HG03342 (cell line): ENCODE measurements around the gene TACR2.

Experiments used
- ATAC-seq: cut with Tn5 transposase; IDR thresholded peaks from one replicate; pipeline ENCODE4 v1.9.1; 2021; ENCODE audit warnings: mild to moderate bottlenecking, moderate library complexity; ENCODE audit not compliant: unreplicated experiment

Gene TACR2

DNA sequence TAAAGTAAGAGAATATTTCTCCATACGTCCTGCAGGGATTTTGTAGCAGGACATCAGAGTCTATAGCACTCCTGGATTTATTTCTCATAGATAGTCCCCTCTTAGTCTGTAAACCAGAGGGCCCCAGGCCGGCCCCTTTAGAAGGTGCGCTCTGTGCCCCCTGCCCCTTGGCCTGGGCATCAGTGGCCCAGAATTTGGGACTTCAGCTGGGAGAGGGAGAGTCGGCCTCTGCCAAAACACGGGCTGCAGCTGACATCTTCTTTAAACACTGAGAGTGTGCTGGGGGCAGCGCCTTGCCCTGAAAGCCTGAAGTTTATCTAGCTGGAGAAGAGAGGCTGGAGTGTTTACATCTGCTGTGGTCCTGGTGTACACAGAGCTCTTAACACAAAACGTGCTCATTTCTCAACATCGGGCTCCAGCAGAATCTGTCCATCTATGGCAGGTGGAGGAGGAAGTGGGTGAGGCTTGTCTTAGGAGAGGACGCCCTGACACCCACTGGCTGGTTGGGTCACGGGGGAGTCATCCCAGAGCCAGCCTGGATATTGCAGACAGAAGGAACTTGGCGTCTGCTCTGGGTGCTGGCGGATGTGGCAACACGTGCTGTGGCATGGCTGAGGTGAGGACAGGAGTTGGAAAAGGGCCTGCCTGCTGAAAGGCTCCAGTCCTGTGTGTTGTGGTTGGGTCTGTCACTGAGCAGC lies 5.0 kb upstream of the TACR2 start:
- ATAC-seq: no peak

DNA sequence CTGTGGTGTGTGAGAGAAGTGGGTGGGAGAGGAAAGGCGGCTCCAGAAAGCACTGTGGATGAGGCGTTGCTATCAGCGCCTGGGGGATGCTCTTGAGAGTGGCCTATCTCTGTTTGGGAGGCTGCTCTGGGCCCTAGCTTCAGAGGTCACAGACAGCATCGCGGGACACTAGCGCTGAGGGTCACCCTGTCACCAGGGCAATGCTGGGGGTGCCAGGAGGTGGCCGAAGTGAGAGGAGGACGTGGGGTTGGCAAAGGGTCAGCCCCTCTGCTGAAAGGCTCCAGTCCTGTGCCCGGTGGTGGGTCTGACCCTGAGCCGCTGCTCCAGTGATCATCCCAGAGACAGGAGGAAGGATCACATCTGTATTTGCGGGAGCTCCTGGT lies 3.0 kb upstream of the TACR2 start:
- no peak for ATAC-seq

DNA sequence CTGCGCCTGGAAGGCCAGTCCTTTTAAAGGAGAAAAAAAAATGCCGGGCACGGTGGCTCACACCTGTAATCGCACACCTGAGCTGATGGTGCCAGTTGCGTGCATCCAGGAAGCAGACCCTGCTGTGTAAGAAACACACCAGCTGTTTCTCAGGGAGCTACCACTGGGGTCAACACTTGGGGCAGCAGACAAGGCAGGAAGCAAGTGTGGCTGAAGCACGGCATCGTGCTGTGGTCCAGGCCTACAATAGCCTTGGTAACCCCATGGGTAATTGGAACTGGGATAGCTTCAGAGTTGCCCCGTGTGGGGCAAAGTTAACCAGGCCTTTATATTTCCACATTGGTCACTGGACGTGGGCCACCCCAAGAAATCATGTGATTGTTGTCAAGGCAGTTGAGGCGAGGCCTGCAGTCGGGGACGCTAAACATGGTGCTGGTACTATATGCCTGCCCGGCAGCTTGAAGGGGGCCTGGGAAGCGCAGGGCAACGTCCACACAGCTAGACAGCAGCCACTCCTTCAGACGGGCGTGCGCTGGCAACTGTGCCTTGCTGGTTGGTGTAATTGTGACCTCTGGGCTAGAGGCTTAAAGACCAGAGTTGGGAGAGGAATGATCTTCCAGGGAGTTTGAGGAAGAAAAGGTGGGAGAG lies 2.5 kb upstream of the TACR2 start:
- ATAC-seq: no peak

DNA sequence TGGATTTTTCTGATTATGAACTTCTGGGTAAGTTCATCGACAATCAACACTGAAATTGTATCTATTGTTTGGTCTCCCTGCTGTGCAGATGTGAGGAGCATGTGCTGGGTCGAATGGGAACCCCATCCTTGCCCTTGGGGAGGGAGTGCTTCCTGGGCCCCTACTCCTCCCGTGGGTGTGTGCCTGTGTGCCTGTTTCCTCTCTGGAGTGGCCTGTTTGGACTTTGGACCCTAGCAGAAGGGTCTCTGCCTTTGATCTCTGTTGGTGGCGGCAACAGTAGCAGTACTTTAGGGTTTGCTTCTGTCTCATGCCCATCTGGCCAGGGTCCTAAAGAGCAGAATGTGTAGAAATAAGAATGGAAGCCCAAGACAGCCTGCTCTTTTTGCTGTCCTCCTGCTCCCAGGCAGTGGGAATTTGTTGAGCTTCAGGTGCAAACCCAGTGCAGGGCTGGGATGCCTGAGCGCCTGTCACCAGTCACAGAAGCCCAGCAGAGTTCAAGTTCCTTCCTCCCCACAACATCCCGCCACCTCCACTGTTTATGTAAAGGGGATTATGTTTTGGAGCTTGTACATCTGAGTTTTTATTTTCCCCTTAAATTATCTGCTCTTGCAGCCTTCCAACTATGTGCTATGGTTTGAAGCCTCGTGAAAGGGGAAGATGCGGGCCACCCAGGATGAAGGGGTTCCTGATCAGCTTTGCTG lies 1.5 kb upstream of the TACR2 start:
- ATAC-seq: no peak

DNA sequence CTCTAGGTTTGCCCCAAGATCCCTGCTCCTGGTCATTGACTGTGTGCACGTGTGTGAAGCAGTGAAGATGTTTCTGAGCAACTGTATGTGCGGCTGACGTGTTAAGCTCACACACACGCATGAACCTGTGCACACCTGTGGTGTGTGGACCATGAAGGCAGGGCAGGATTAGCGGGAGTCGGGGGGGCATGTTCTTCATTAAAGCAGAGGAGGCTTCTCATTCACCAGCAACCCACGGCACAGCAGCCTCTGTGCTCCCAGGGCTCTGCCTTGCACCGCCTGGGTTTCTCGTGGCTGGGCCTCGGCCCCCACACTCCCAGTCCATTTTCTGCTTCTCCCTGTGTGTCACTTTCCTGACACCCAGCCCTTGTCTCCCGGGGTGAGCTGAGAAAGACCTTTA lies 824 bp upstream of the TACR2 start:
- no peak for ATAC-seq

DNA sequence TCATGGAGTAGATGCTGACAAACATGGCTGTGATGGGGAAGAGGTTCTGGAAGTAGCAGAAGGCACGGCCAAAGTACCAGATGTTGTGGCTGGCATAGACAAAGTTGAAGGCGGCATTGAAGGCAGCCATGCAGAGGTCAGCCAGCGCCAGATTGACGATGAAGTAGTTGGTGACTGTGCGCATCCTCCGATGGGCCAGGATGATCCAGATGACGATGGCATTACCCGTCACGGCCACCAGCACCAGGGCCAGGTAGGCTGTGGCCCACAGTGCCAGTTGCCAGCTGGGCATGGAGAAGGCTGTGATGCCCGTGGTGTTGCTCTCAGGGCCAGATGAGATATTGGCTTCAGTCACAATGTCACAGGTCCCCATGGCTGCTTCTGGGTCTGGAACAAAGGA lies 767 bp downstream of the TACR2 start:
- no peak for ATAC-seq

DNA sequence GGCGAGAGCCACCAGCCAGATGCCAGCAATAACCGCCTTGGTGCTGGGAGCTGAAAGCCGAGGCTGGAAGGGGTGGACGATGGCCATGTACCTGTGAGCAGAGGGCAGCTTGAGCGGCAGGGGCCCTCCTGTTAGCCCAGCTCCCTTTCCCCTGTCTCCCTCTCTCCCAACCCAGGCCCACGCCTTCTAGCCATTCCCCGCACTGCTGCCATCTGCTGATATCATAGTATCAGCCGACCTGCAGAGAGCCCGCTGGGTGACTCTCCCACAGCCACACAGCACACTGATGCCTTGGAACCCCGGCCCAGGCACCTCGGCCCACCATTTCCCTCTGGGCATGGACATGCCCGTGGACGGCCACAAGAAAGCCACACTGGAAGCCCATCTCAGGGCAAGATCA lies 1.7 kb downstream of the TACR2 start:
- ATAC-seq: no peak

DNA sequence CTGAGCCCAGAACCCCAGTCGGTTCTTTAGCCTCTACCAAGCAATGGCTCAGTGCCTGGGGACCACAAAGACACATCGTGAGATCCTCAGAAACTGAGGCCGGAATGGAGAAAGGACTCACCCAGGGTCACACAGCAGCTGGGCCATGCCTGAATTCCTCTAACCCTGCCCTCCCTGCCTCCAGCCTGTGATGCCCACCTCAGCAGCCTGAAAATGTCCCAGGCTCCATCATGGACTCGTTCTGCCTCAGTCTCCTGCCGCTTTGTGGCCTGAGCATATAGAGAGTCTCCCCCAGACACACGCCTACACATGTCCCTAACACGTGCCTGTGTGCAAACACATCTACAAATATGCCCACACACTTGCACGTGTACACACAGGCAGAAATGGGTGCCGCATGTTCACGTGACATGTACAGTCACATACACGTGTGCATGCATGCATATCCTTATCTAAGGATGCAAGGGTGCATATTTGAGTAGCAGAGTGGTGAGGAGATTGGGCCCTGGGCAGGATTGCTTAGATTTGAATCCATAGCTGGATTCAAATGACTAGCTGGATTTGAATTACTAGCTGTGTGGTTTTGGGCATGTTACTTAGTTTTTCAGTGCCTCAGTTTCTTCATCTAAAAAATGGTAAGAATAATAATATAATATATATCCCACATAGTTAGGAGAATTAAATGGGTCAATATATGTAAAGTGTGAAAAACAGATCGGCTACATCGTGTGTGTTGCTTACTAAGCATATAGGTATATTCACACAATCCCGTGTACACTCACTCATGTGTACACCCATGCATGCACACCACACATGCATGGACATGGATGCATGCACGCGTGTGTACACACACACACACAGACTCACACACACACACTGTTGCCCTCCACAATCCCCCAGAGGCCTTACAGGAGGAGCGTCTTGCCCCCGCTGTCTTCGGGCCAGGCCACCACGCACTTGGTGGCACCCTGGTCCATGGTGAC lies 2.4 kb downstream of the TACR2 start:
- no peak for ATAC-seq

DNA sequence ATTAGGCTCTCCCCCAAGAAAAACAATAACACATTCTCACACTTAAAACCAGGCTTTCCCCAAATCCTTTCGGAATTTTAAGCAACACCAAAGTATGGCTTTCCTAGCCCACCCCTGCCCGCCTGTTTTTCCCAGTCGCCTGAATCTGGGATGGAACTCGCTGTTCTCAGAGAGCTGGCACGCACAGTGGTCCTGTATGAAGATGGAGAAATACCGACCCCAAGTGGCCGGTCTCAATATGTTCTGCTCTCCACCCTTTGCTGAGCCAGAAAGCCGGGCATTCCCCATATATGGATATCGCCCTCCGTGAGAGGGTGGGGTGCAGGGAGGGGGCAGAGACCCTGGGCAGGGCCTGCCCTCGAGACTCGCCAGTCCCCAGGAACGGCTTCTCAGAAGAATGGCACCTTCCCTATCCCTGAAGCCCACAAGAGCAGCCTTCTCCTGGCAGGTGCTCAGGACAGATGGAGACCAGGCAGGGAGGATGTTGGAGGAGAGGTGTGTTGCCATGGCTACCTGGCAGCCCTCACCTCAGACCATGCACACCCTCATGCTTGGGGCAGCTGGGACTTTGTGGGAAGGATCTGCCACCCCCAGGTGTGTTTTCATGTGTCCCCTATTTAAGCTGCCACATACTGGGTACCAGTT lies 3.4 kb downstream of the TACR2 start:
- ATAC-seq: no peak

DNA sequence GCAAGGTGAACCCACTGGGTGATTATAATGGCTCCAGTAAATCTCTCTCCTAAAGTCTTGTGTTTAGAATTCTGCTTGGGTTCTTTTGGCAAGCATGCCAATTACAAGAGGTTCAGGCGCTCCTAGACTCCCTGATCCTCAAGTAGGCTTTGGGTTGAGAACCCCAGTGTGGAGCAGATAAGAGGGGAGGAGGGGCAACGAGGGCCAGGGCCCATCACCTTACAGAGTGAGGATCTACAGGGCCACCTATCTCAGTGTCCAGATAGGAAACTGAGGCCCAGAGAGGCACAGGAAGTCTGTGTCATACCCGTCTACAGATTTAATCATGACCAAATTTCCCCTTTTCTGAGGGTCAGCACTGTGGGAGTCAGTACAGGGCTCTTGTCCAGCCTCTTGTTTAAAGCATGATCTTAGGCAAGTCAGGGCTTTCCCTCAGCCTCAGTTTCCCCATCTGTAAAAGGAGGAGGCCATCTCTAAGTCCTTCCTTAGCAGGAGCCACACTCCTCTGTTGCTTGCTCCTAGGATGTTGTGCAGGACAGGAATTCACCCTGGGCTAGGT lies 4.4 kb downstream of the TACR2 start:
- ATAC-seq: no peak

DNA sequence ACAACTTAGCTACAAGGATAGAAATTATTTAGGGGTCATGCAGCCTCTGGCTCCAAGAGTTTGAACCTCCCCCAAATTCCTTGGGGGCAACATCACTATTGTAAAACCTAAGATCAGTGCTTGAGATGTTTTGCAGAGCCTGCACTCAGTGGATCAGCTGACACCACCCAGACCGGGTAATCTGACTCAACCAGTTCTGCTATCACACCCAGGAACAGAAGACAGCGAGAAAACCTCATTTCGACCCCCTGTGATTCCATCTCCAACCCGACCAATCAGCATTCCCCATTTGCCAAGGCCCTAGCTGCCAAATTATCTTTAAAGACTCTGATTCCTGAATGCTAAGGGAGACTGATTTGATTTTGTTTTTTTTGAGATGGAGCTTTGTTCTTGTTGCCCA lies 5.2 kb downstream of the TACR2 start:
- no peak for ATAC-seq

DNA sequence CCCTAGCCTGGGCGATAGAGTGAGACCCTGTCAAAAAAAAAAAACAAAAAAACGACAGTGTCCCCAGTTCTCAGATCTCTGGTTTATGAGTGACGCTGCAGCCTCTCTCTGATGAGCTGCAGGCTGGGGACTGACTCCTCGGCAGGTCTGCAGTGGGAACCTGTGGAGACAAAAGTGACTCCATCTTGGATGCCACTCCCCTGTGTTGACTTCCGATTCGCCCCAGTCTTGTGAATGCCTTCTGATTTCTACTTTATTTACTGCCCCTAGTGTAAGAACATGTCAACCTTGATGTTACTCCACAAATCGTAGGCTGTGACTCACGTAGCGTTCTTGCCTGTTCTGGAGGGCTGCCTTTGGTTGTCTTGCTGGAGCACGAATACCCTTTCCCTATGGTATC lies 6.2 kb downstream of the TACR2 start:
- no peak for ATAC-seq

DNA sequence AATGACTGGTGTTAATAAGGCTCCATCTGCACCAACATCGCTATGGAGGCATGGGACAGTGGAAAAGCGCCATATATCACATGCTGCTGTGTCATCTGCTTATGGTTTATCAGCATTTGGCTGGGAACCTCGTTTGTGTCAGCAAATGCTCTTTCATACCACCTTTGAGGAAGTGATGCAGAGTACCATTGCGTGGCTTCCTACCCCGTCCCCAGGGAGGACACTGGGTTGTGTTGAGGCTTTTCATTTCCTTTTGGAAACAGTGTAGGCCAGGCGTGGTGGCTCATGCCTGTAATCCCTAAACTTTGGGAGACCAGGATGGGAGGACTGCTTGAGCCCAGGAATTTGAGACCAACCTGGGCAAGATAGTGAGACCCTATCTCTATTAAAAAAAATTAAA lies 6.8 kb downstream of the TACR2 start:
- ATAC-seq: no peak

DNA sequence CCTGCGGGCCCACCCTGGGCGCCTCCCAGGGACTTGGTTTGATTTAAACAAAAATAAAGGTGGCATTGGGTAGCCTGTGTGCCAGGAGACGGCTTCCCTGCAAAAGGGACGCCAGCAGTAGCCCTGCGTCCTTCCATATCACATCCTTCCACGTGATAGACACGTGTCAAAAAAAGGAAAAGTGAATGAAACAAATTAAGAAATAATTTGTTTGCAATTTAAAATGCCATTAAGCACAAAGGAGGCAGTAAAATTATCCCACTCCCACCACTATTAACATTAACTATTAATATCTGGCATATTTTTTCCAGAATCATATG lies 7.6 kb downstream of the TACR2 start:
- ATAC-seq: no peak

DNA sequence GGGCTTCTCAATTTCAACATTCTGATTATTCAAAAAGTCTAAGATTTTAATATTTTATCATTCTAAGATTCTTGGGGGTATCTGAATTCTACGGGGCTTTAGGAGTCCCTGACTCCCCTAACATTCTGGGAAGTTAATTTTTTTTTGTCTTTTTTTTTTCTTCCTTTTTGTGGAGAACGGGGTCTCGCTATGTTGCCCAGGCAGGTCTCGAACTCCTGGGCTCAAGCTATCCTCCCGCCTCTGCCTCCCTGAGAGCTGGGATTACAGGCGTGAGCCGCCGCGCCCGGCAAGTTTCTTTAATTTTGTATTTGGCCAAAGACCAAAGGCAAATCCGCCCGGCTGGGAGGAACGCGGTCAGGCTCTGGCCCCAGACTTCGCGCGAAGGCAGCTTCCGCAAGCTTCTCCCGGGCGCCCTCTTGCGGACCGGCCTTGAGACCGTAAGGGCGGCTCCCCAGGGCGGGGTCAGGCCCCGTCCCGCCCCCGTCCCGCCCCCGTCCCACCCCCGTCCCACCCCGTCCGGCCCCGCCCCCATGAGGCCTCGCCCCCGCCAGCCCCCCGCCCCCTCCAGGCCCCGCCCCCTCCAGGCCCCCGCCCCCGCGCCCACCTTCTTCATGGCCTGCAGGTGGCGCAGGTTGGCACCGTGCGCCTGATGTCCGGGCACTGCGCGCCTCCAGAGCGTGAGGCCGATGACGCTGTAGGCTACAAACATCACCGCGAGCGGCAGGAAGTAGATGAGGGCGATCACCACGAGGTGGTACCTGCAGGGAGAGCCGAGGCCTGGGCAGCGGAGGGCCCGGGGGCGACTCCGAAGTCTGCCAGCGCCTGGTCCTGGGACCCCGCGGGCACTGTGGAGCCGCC lies 8.2 kb downstream of the TACR2 start:
- peak; percentile 78 for ATAC-seq

DNA sequence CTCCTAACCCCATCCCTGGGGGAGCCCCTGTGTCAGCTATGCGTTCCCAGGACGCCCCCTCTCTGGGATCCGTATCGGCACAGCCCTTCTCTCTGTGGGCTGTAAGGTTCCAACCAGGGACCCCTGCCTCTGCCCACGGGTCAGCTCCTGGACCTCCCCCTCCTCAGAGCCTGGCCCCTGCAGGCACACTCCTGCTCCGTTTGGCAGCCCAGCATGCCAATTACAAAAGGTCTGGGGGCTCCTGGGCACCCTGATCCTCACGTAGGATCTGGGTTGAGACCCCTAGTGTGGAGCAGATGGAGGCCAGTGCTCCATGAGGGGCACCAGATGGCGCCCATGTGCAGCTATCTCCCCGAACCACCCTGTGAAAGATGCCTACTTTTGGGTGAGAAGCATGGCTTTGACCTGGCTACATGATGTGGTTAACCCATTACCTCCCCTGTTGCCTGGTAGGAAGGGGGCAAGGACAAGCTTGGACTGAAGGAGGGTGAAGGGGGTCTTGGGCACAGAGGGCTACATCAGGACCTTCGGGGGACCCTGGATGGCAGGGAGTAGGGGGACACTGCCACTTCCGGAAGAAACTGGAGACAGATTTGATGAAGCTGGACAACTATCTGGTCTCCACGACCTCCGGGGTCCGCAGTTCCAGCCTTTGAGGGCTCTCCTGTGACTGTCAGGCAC lies 9.0 kb downstream of the TACR2 start:
- ATAC-seq: no peak

DNA sequence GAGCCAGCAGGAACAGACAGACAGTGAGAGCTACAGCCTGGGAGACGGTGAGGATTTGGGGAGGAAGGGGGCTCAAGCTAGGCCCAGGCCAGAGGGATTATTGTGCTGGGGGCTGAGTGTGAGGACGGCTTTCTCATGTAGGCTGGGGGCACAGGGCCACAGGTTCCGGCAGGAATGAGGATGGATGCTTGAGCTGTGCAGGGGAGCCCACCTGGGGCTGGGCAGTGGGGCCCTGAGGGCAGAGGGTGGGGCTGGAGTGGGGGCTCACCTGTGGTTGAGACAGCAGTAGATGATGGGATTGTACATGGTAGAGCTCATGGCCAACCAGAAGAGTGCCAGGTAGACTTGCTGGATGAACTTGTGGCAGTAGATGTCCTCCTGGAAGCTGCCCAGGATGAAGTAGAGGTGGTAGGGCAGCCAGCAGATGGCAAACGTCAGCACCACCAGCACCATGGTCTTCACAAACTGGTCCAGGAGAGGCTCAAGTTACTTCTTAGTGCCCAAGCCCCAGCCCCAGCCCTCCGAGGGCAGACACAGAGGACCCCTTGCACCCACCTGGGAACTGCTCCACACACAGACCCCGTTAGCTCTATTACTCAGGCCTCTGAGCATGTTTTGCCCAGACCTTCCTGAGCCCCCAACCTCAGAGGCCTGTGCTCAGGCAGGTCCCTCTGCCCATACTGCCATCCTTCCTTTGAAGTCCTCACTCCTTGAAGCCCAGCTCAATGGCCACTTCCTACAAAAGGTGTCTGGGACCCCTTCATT lies 9.7 kb downstream of the TACR2 start:
- no peak for ATAC-seq

DNA sequence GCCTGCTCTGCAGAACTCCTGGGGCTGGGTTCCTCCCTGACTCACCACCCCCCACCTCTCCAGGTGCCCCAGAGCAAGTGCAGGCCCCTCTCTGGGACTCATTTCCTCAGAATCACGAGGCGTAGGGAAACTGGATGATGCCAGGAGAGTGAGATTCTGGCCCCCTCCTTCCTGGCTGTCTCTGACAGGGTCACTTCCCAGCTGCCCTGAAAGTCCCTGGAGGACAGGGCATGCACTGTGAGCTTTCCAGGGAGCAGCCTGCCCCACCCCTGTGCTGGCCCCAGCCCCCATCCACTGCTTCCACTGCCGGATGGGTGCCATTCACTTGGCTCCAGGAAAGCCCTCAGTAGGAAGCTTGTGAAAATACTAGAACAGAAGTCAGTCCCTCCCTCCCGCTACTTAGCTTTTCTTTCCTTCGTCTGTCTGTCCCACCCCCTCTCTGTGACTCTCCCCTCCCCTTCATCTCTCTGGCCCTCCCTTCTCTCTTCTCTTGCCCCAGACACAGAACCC lies 10.4 kb downstream of the TACR2 start:
- ATAC-seq: no peak
